Lower leg skin (tissue), 4 donors: Measurements from ENCODE around the gene TMPRSS13. TPM values are rescaled to one million over a fixed set of nuclear protein-coding genes. Genes with fewer than 3 reads are reported as not detected.

Experiments used
- DNase-seq, 2 donors: peaks; one replicate each; pipeline ENCODE4 v3.0.0-alpha.2; 2019; ENCODE audit warnings: low spot score in 2 of 2
- H3K4me3 ChIP-seq: fragments of 200-600 bp; sonication (generic); 2 replicates; pipeline ENCODE4 v1.5.1; 2017; ENCODE audit warnings: mild to moderate bottlenecking, low read depth; ENCODE audit not compliant: poor library complexity, severe bottlenecking
- CTCF ChIP-seq, 3 donors: fragments of 450-650 bp; IDR thresholded peaks; one replicate each; pipeline ENCODE4 v1.5.1; 2016; ENCODE audit warnings: antibody characterized with exemption in 3 of 3, mild to moderate bottlenecking in 3 of 3, moderate library complexity in 2 of 3
- POLR2A ChIP-seq, 2 donors: fragments of 450-650 bp; IDR thresholded peaks; one replicate each; pipeline ENCODE4 v1.6.1; 2016 to 2017; ENCODE audit warnings: antibody characterized with exemption in 2 of 2, mild to moderate bottlenecking in 1 of 2, moderate library complexity in 1 of 2
- WGBS, 2 donors: methylation state at CpG; one replicate each; pipeline ENCODE4 v1.1.5; 2018; 5-methylcytosine and 5-hydroxymethylcytosine counted together
- intact Hi-C: fragments of 100-400 bp; cut with DNase I; formaldehyde crosslinking; loops from one replicate; pipeline ENCODE4 v1.15.0; 2023; ENCODE audit warnings: low total_unique reads
- total RNA-seq, 4 donors: library from RNA; depleted of rRNA; stranded (reverse); fragments of >200 nt; gene quantifications; one replicate each; pipeline ENCODE4 v1.1.0, GENCODE V29; 2016

Gene TMPRSS13
- total RNA-seq, 4 donors from 2014 or later: 100 to 171 (median 127) TPM

GRCh38 chr11:117908959-117909610 is 20.1 kb downstream of the TMPRSS13 start:
- intact Hi-C loops: no loop called here
- no peak overlapping the region for H3K4me3 ChIP-seq
- TF ChIP-seq CTCF (IDR thresholded peaks at IDR 0.05) (no peak), POLR2A (IDR thresholded peaks at IDR 0.05) (no peak)
- DNase-seq: peak in 1 of 2 donors; percentile 78
- WGBS, 2 donors: 82 to 88% methylated on average over 4 of the region's 4 CpGs

GRCh38 chr11:117908109-117908895 is 20.9 kb downstream of the TMPRSS13 start:
- DNase-seq: peak in 1 of 2 donors; percentile 56
- intact Hi-C loops: no loop called here
- no peak overlapping the region for H3K4me3 ChIP-seq
- 85 to 86% methylated on average over 17 of the region's 17 CpGs for WGBS, 2 donors
- TF ChIP-seq POLR2A (IDR thresholded peaks at IDR 0.05): no peak
- no peak for TF ChIP-seq CTCF (IDR thresholded peaks at IDR 0.05)

GRCh38 chr11:117907276-117908108 is 21.7 kb downstream of the TMPRSS13 start:
- no peak overlapping the region for H3K4me3 ChIP-seq
- TF ChIP-seq CTCF (IDR thresholded peaks at IDR 0.05) (no peak), POLR2A (IDR thresholded peaks at IDR 0.05) (no peak)
- intact Hi-C loops: no loop called here
- DNase-seq: peak; percentile 87 to 95
- WGBS, 2 donors: 27% methylated on average over 19 to 23 of the region's 24 CpGs

DNA sequence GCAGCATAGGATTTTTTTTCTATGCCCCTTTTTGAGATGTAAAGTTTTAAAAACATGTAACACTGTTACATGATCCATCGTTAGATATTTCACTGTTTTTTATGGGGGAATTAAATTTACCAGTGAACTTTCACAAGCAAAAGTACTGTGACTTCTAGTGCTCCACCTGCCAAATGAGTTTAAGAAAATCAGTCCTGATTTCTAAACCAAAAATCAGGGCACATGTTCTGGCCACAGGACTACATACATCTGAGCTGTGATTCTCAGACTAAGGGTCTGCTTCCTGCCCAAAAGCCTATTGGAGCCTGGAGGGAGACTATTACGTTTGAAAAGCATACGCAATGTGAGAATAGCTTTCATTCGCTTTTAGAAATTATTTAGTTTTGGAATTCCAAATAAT is 22.5 kb downstream of the TMPRSS13 start:
- WGBS, 2 donors: 64 to 70% methylated on average over 4 of the region's 4 CpGs
- H3K4me3 ChIP-seq: no peak overlapping the region
- intact Hi-C loops: no loop called here
- DNase-seq: no peak
- TF ChIP-seq CTCF (IDR thresholded peaks at IDR 0.05) (no peak), POLR2A (IDR thresholded peaks at IDR 0.05) (no peak)

- intact Hi-C loops: no loop called here
- TF ChIP-seq CTCF (IDR thresholded peaks at IDR 0.05) (no peak), POLR2A (IDR thresholded peaks at IDR 0.05) (no peak)
- DNase-seq: no peak
- WGBS, 2 donors: 96 to 100% methylated on average over 2 of the region's 2 CpGs
- H3K4me3 ChIP-seq: no peak overlapping the region
These were observed 23.1 kb downstream of the TMPRSS13 start for GRCh38 chr11:117906126-117906525.
